Measurements from ENCODE around the gene GRAMD1A. TPM values are rescaled to one million over a fixed set of nuclear protein-coding genes. Genes with fewer than 3 reads are reported as not detected.

Gene GRAMD1A
- total and polyA plus RNA-seq, 9 of the 15 experiments (the other 6 are each of a cell fraction or from before 2014, with no cell fraction given), result 1.4 to 63.8 (median 38.5) TPM

- TF ChIP-seq TFAM (CRISPR knock-in tag; conservative IDR thresholded peaks at IDR 0.05) (no peak), MCM5 (IDR thresholded peaks at IDR 0.05; ENCODE audit: low read depth) (no peak), FOXM1 (IDR thresholded peaks at IDR 0.05; ENCODE audit: low read depth) (no peak), FOXM1 (CRISPR knock-in tag; IDR thresholded peaks at IDR 0.05; ENCODE audit: low read depth) (no peak), ZNF12 (CRISPR knock-in tag; IDR thresholded peaks at IDR 0.05) (no peak)
Observed at GRCh38 chr19:34979819-34980640, 20.1 kb upstream of the GRAMD1A start (continued).

- Histone ChIP-seq H3K36me3 (ENCODE audit: control insufficient read depth, insufficient read depth, low read length) (no peaks in the 10 kb centered on the region), H3K4me1 (replicated peaks in 1 of 2; ENCODE audit: control insufficient read depth in 2 of 2, insufficient read depth in 2 of 2, low read length in 2 of 2) (peaks cover 6 to 8% of the 10 kb centered on the region in 2 experiments; a peak in 3 of 5 replicates), H3K4me2 (ENCODE audit: insufficient read depth, low read length) (no peak overlapping the region), H3K9me1 (ENCODE audit: control insufficient read depth, insufficient read depth, low read length) (no peaks in the 10 kb centered on the region), H3K27me3 (ENCODE audit: control insufficient read depth in 2 of 2, insufficient read depth in 2 of 2, low read length in 2 of 2) (no peaks in the 10 kb centered on the region), H3K4me3 (no peak overlapping the region), H3K9me3 (replicated peaks; ENCODE audit: control insufficient read depth, insufficient read depth, low read depth, low read length) (peaks cover 6% of the 10 kb centered on the region), H3K27ac (ENCODE audit: extremely low read depth, low read depth, low read length) (no peak overlapping the region), H4K20me1 (replicated peaks; ENCODE audit: control insufficient read depth, insufficient read depth, low read length) (no peaks in the 10 kb centered on the region), H3K9ac (ENCODE audit: insufficient read depth in 1 of 2, low read depth in 2 of 2, low read length in 2 of 2) (no peak overlapping the region), H3K79me2 (ENCODE audit: control insufficient read depth, insufficient read depth, low read length) (no peaks in the 10 kb centered on the region), H2AFZ (ENCODE audit: low read depth, low read length) (peak overlapping the region; percentile 35; the same call in 1 of the 2 replicates)
- in situ Hi-C loops (cut with MboI) (no loop called here), intact Hi-C loops (cut with micrococcal nuclease) (no loop called here)
- DNase-seq (ENCODE audit: extremely low read depth in 1 of 4, low spot score in 3 of 4) (no peak), ATAC-seq (no peak), FAIRE-seq (no peak)
- 28% methylated on average over 5 of the region's 5 CpGs for WGBS (ENCODE audit: insufficient coverage, low coverage, missing lambda C conversion rate)
- CTCF ChIA-PET (ENCODE audit: low intra/inter-chr PET ratio), result no interaction called here
- POLR2A ChIA-PET, result no interaction called here
- BruUV-seq (replicated peaks), result no TSS peak
- TF ChIP-seq ZNF23 (CRISPR knock-in tag; IDR thresholded peaks at IDR 0.05) (no peak), MAFG (tag; conservative IDR thresholded peaks at IDR 0.05) (peak; percentile 68), SLC30A9 (CRISPR knock-in tag; IDR thresholded peaks at IDR 0.05) (no peak), SMAD1 (IDR thresholded peaks at IDR 0.05; ENCODE audit: low read depth, low read length, partially characterized antibody) (no peak), ZNF24 (IDR thresholded peaks at IDR 0.05) (no peak), SMARCE1 (IDR thresholded peaks at IDR 0.05) (no peak), ASH1L (IDR thresholded peaks at IDR 0.05; ENCODE audit: borderline replicate concordance, low read depth, partially characterized antibody) (no peak), TCF15 (CRISPR knock-in tag; IDR thresholded peaks at IDR 0.05) (no peak), CEBPZ (IDR thresholded peaks at IDR 0.05; ENCODE audit: borderline replicate concordance, low read depth, low read length) (no peak)
- TF ChIP-seq, protein P1, sequence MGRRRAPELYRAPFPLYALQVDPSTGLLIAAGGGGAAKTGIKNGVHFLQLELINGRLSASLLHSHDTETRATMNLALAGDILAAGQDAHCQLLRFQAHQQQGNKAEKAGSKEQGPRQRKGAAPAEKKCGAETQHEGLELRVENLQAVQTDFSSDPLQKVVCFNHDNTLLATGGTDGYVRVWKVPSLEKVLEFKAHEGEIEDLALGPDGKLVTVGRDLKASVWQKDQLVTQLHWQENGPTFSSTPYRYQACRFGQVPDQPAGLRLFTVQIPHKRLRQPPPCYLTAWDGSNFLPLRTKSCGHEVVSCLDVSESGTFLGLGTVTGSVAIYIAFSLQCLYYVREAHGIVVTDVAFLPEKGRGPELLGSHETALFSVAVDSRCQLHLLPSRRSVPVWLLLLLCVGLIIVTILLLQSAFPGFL (CRISPR knock-in tag; IDR thresholded peaks at IDR 0.05), result no peak
Observed at GRCh38 chr19:34982275-34982674, 17.8 kb upstream of the GRAMD1A start.
